HL-60 (cell line): ENCODE data around the gene CR2.

Experiments
- DNase-seq, 2 experiments: peaks; one replicate each; pipeline ENCODE4 v3.0.0-alpha.2; 2010 to 2020; ENCODE audit warnings: low read depth in 1 of 2, low spot score in 1 of 2
- H3K27ac ChIP-seq: fragments of 250-450 bp; sonication (Bioruptor Pico); replicated peaks from 2 replicates; pipeline ENCODE4 v1.5.1; 2020; ENCODE audit warnings: mild to moderate bottlenecking, moderate library complexity
- H3K27me3 ChIP-seq: fragments of 250-450 bp; sonication (Bioruptor Pico); 2 replicates; pipeline ENCODE4 v1.5.1; 2021; ENCODE audit warnings: mild to moderate bottlenecking, moderate library complexity; ENCODE audit not compliant: insufficient read depth, poor library complexity, severe bottlenecking
- H3K4me3 ChIP-seq: replicated peaks from 2 replicates; pipeline ENCODE4 v1.5.1; 2011; ENCODE audit warnings: mild to moderate bottlenecking, control low read depth, low read length; ENCODE audit not compliant: insufficient read depth
- GABPA ChIP-seq: IDR thresholded peaks from 2 replicates; pipeline ENCODE4 v1.6.1; 2012; ENCODE audit warnings: low read depth
- POLR2AphosphoS5 ChIP-seq: IDR thresholded peaks from 2 replicates; pipeline ENCODE4 v1.6.1; 2012; ENCODE audit warnings: low read depth
- SPI1 ChIP-seq: IDR thresholded peaks from 2 replicates; pipeline ENCODE4 v1.6.1; 2012; ENCODE audit warnings: low read depth, mild to moderate bottlenecking, borderline replicate concordance
- TF ChIP-seq, protein P1 (sequence below): IDR thresholded peaks from one replicate; pipeline ENCODE4 v1.5.1; 2011; ENCODE audit warnings: low read length, control low read depth, inconsistent platforms; ENCODE audit not compliant: insufficient read depth
- TF ChIP-seq, protein P2 (sequence below): IDR thresholded peaks from 2 replicates; pipeline ENCODE4 v1.6.1; 2012; ENCODE audit warnings: low read depth; ENCODE audit not compliant: insufficient replicate concordance

The CR2 gene

DNA sequence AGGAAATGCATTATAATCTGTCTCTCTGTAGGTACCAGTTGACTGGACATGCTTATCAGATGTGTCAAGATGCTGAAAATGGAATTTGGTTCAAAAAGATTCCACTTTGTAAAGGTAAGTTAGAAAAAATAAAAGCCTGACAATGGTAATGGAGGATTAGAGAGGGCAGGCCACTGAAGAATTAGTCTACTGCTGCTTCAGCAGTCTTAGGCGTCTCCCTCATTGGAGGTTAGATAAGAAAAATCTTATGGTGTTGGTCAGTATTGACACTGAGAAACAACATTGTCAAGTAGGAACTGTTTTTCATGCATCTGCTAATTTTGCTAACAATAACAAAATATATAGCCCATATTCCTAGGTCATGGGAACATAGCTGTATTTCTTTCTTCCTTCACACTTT is 20.1 kb downstream of the CR2 start:
- no peaks in the 10 kb centered on the region for H3K27me3 ChIP-seq
- TF ChIP-seq, protein P1, sequence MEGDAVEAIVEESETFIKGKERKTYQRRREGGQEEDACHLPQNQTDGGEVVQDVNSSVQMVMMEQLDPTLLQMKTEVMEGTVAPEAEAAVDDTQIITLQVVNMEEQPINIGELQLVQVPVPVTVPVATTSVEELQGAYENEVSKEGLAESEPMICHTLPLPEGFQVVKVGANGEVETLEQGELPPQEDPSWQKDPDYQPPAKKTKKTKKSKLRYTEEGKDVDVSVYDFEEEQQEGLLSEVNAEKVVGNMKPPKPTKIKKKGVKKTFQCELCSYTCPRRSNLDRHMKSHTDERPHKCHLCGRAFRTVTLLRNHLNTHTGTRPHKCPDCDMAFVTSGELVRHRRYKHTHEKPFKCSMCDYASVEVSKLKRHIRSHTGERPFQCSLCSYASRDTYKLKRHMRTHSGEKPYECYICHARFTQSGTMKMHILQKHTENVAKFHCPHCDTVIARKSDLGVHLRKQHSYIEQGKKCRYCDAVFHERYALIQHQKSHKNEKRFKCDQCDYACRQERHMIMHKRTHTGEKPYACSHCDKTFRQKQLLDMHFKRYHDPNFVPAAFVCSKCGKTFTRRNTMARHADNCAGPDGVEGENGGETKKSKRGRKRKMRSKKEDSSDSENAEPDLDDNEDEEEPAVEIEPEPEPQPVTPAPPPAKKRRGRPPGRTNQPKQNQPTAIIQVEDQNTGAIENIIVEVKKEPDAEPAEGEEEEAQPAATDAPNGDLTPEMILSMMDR = no peak
- no peak for TF ChIP-seq GABPA
- no peak for TF ChIP-seq SPI1
- no peak for TF ChIP-seq POLR2AphosphoS5
- TF ChIP-seq, protein P2, sequence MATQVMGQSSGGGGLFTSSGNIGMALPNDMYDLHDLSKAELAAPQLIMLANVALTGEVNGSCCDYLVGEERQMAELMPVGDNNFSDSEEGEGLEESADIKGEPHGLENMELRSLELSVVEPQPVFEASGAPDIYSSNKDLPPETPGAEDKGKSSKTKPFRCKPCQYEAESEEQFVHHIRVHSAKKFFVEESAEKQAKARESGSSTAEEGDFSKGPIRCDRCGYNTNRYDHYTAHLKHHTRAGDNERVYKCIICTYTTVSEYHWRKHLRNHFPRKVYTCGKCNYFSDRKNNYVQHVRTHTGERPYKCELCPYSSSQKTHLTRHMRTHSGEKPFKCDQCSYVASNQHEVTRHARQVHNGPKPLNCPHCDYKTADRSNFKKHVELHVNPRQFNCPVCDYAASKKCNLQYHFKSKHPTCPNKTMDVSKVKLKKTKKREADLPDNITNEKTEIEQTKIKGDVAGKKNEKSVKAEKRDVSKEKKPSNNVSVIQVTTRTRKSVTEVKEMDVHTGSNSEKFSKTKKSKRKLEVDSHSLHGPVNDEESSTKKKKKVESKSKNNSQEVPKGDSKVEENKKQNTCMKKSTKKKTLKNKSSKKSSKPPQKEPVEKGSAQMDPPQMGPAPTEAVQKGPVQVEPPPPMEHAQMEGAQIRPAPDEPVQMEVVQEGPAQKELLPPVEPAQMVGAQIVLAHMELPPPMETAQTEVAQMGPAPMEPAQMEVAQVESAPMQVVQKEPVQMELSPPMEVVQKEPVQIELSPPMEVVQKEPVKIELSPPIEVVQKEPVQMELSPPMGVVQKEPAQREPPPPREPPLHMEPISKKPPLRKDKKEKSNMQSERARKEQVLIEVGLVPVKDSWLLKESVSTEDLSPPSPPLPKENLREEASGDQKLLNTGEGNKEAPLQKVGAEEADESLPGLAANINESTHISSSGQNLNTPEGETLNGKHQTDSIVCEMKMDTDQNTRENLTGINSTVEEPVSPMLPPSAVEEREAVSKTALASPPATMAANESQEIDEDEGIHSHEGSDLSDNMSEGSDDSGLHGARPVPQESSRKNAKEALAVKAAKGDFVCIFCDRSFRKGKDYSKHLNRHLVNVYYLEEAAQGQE = no peak
- no peak overlapping the region for H3K4me3 ChIP-seq
- DNase-seq = no peak
- H3K27ac ChIP-seq = no peak overlapping the region

- TF ChIP-seq GABPA (no peak), POLR2AphosphoS5 (no peak), SPI1 (no peak)
- TF ChIP-seq, protein P1 = no peak
- TF ChIP-seq, protein P2 = no peak
- no peak overlapping the region for H3K4me3 ChIP-seq
- no peak overlapping the region for H3K27ac ChIP-seq
- no peaks in the 10 kb centered on the region for H3K27me3 ChIP-seq
- DNase-seq = no peak
Measured at GRCh38 chr1:207486198-207486597, 32.1 kb downstream of the CR2 start.

DNA sequence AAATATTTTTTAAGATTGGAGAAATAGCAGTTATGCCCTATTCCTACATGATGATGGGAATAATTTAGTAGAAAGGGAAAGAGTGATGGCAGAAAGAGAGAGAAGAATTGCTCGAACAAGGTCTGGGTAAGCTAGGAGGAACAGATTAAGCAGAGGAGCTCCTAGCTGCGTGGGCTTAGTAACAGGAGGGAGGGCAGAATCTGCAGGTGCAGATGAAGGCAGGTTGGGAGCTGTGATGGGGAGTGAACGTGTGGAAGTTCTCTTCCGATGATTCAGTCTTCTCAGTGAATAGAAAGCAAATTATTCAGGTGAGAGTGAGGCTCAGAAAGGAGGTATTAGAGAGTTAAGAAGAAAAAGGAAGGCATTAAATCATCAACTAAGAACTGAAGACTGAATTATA is 33.5 kb downstream of the CR2 start:
- H3K4me3 ChIP-seq = no peak overlapping the region
- DNase-seq = no peak
- H3K27me3 ChIP-seq = no peaks in the 10 kb centered on the region
- no peak overlapping the region for H3K27ac ChIP-seq
- TF ChIP-seq, protein P1 = no peak
- TF ChIP-seq, protein P2 = no peak
- TF ChIP-seq SPI1 (no peak), GABPA (no peak), POLR2AphosphoS5 (no peak)
